ENCODE data around the gene PREX1.

Gene PREX1

GRCh38 chr20:48787861-48788375, 39.9 kb downstream of the PREX1 start:
- TF ChIP-seq CTCF (IDR thresholded peaks at IDR 0.05; ENCODE audit: insufficient read depth, low read length, poor library complexity, severe bottlenecking), result no peak
- no peaks in the 10 kb centered on the region for H3K27me3 ChIP-seq (replicated peaks; ENCODE audit: control insufficient read depth, insufficient read depth, low read length)
- H3K36me3 ChIP-seq (ENCODE audit: control insufficient read depth, insufficient read depth, low read length), result peaks cover 2% of the 10 kb centered on the region; the same call in 1 of the 2 replicates
- DNase-seq (ENCODE audit: extremely low read depth, insufficient read length), result peak; percentile 70
- H3K4me3 ChIP-seq (replicated peaks; ENCODE audit: low read depth, low read length), result no peak overlapping the region

GRCh38 chr20:48786951-48787705, 40.7 kb downstream of the PREX1 start:
- Histone ChIP-seq H3K36me3 (ENCODE audit: control insufficient read depth, insufficient read depth, low read length) (peaks cover 2% of the 10 kb centered on the region; the same call in 1 of the 2 replicates), H3K4me3 (replicated peaks; ENCODE audit: low read depth, low read length) (no peak overlapping the region), H3K27me3 (replicated peaks; ENCODE audit: control insufficient read depth, insufficient read depth, low read length) (no peaks in the 10 kb centered on the region)
- no peak for DNase-seq (ENCODE audit: extremely low read depth, insufficient read length)
- no peak for TF ChIP-seq CTCF (IDR thresholded peaks at IDR 0.05; ENCODE audit: insufficient read depth, low read length, poor library complexity, severe bottlenecking)

GRCh38 chr20:48785801-48786200, 42.0 kb downstream of the PREX1 start:
- Histone ChIP-seq H3K4me3 (replicated peaks; ENCODE audit: low read depth, low read length) (no peak overlapping the region), H3K27me3 (replicated peaks; ENCODE audit: control insufficient read depth, insufficient read depth, low read length) (no peaks in the 10 kb centered on the region), H3K36me3 (ENCODE audit: control insufficient read depth, insufficient read depth, low read length) (peaks cover 2% of the 10 kb centered on the region; the same call in 1 of the 2 replicates)
- no peak for TF ChIP-seq CTCF (IDR thresholded peaks at IDR 0.05; ENCODE audit: insufficient read depth, low read length, poor library complexity, severe bottlenecking)
- no peak for DNase-seq (ENCODE audit: extremely low read depth, insufficient read length)

GRCh38 chr20:48785256-48785655, 42.5 kb downstream of the PREX1 start:
- H3K36me3 ChIP-seq (ENCODE audit: control insufficient read depth, insufficient read depth, low read length), result peaks cover 2% of the 10 kb centered on the region; the same call in 1 of the 2 replicates
- H3K4me3 ChIP-seq (replicated peaks; ENCODE audit: low read depth, low read length), result no peak overlapping the region
- TF ChIP-seq CTCF (IDR thresholded peaks at IDR 0.05; ENCODE audit: insufficient read depth, low read length, poor library complexity, severe bottlenecking), result no peak
- no peaks in the 10 kb centered on the region for H3K27me3 ChIP-seq (replicated peaks; ENCODE audit: control insufficient read depth, insufficient read depth, low read length)
- no peak for DNase-seq (ENCODE audit: extremely low read depth, insufficient read length)

GRCh38 chr20:48784273-48784641, 43.5 kb downstream of the PREX1 start:
- TF ChIP-seq CTCF (IDR thresholded peaks at IDR 0.05; ENCODE audit: insufficient read depth, low read length, poor library complexity, severe bottlenecking), result no peak
- Histone ChIP-seq H3K4me3 (replicated peaks; ENCODE audit: low read depth, low read length) (peak overlapping the region; percentile 28; the same call in 1 of the 2 replicates), H3K27me3 (replicated peaks; ENCODE audit: control insufficient read depth, insufficient read depth, low read length) (no peaks in the 10 kb centered on the region), H3K36me3 (ENCODE audit: control insufficient read depth, insufficient read depth, low read length) (peaks cover 2% of the 10 kb centered on the region; the same call in 1 of the 2 replicates)
- no peak for DNase-seq (ENCODE audit: extremely low read depth, insufficient read length)
